Measurements from ENCODE around the gene PRDM15. TPM values are rescaled to one million over a fixed set of nuclear protein-coding genes. Genes with fewer than 3 reads are reported as not detected.
A peak's percentile ranks its signal among the peaks of the same experiment; 100 is the strongest.

Gene PRDM15
- total RNA-seq, 4 donors from 2014 or later, result 7.6 to 27.5 (median 12.9) TPM

DNA sequence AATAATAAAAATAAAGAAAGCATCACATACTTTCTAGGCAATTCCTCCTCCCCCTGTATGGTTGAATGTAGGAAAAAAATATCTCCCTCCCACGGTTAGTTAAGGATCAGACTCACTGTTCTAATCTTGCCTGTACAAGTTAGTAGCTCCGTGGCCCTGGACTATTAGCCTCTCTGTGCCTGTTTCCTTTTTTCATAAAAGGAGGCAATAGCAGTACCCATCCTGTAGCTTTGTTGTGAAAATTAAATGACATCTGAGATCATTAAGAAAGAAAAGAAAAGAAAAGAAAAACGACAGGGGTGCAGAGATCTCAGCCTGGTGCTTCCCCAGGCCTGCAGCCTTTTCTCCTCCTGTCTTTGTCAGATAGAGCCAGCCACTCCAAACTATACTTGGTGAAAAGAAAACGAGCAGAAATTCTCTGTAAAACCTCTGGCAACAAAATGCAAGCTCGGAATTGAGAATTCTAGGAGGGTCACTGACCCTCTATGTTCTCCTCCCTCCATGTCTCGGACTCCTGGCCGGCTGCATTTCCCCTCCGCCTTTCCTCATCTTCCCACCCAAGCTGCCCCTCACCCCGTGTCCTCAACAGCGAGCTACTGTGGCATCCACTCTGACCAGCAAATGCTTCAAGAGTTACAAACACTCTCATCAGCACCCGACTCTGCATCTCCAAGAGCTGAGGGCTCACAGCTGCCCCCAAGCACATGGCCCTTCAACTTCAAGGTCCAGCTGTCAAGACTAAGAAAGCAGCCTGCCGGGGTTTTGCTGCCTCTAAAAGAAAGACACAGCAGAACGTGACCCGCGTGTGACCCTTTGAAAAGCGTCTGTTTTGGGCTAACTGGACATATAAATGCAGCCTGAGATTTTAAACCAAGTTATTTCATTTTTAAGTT, 125.9 kb downstream of the PRDM15 start:
- H3K27me3 ChIP-seq, result no peaks in the 10 kb centered on the region
- WGBS, result 73% methylated on average over 16 of the region's 16 CpGs
- H3K27ac ChIP-seq, result no peak overlapping the region
- peaks cover 9% of the 10 kb centered on the region for H3K36me3 ChIP-seq
- no peaks in the 10 kb centered on the region for H3K9me3 ChIP-seq
- no peak for DNase-seq (ENCODE audit: low spot score in 2 of 2)
- TF ChIP-seq EP300 (IDR thresholded peaks at IDR 0.05), result no peak
- TF ChIP-seq CTCF (IDR thresholded peaks at IDR 0.05), result no peak
- no peak for TF ChIP-seq POLR2A (IDR thresholded peaks at IDR 0.05)
- TF ChIP-seq POLR2AphosphoS5 (IDR thresholded peaks at IDR 0.05), result no peak
- peaks cover 49% of the 10 kb centered on the region for H3K4me1 ChIP-seq
- H3K4me3 ChIP-seq, result no peak overlapping the region

GRCh38 chr21:41752231-41752681, 126.9 kb downstream of the PRDM15 start:
- TF ChIP-seq POLR2AphosphoS5 (IDR thresholded peaks at IDR 0.05) (no peak), EP300 (IDR thresholded peaks at IDR 0.05) (no peak), CTCF (IDR thresholded peaks at IDR 0.05) (no peak), POLR2A (IDR thresholded peaks at IDR 0.05) (no peak)
- H3K4me1 ChIP-seq, result peaks cover 49% of the 10 kb centered on the region
- DNase-seq (ENCODE audit: low spot score in 2 of 2), result no peak
- no peaks in the 10 kb centered on the region for H3K9me3 ChIP-seq
- H3K4me3 ChIP-seq, result peak overlapping the region; percentile 26
- H3K36me3 ChIP-seq, result peaks cover 9% of the 10 kb centered on the region
- H3K27me3 ChIP-seq, result no peaks in the 10 kb centered on the region
- H3K27ac ChIP-seq, result peak overlapping the region; percentile 90
- 38% methylated on average over 9 of the region's 13 CpGs for whole genome bisulfite sequencing

- DNase-seq (ENCODE audit: low spot score in 2 of 2), result no peak
- Histone ChIP-seq H3K9me3 (no peaks in the 10 kb centered on the region), H3K36me3 (peaks cover 11% of the 10 kb centered on the region), H3K27me3 (no peaks in the 10 kb centered on the region), H3K27ac (peak overlapping the region; percentile 90), H3K4me3 (peak overlapping the region; percentile 26), H3K4me1 (peaks cover 49% of the 10 kb centered on the region)
- TF ChIP-seq POLR2A (IDR thresholded peaks at IDR 0.05), result no peak
- peak in 2 of 3 donors; percentile 26 to 67 for TF ChIP-seq POLR2AphosphoS5 (IDR thresholded peaks at IDR 0.05)
- 47% methylated on average over 12 of the region's 12 CpGs for WGBS
These were observed 127.5 kb downstream of the PRDM15 start for GRCh38 chr21:41751611-41752011.

GRCh38 chr21:41750532-41751151, 128.5 kb downstream of the PRDM15 start:
- Histone ChIP-seq H3K36me3 (peaks cover 13% of the 10 kb centered on the region), H3K9me3 (no peaks in the 10 kb centered on the region), H3K4me1 (peaks cover 49% of the 10 kb centered on the region), H3K27me3 (no peaks in the 10 kb centered on the region), H3K27ac (peak overlapping the region; percentile 90), H3K4me3 (no peak overlapping the region)
- 86% methylated on average over 9 of the region's 16 CpGs for WGBS
- no peak for DNase-seq (ENCODE audit: low spot score in 2 of 2)
- TF ChIP-seq POLR2A (IDR thresholded peaks at IDR 0.05) (no peak), EP300 (IDR thresholded peaks at IDR 0.05) (no peak), POLR2AphosphoS5 (IDR thresholded peaks at IDR 0.05) (no peak), CTCF (IDR thresholded peaks at IDR 0.05) (no peak)

- TF ChIP-seq POLR2AphosphoS5 (IDR thresholded peaks at IDR 0.05) (no peak), POLR2A (IDR thresholded peaks at IDR 0.05) (no peak), EP300 (IDR thresholded peaks at IDR 0.05) (no peak), CTCF (IDR thresholded peaks at IDR 0.05) (no peak)
- peaks cover 19% of the 10 kb centered on the region for H3K36me3 ChIP-seq
- no peaks in the 10 kb centered on the region for H3K9me3 ChIP-seq
- DNase-seq (ENCODE audit: low spot score in 2 of 2), result no peak
- WGBS, result 56% methylated on average over 7 of the region's 7 CpGs
- H3K27me3 ChIP-seq, result no peaks in the 10 kb centered on the region
- peaks cover 49% of the 10 kb centered on the region for H3K4me1 ChIP-seq
- H3K4me3 ChIP-seq, result no peak overlapping the region
- H3K27ac ChIP-seq, result peak overlapping the region; percentile 26
These were observed 129.1 kb downstream of the PRDM15 start for GRCh38 chr21:41750051-41750450.

Measured in suprapubic skin (tissue), 4 donors.